ENCODE measurements around the gene CREG2.
A peak's percentile ranks its signal among the peaks of the same experiment; 100 is the strongest.
"Not testable (repeated sequence)": the region's sequence is repeated elsewhere in the genome, so short reads cannot be mapped to it uniquely, and the experiment has no call there.

Gene CREG2

DNA sequence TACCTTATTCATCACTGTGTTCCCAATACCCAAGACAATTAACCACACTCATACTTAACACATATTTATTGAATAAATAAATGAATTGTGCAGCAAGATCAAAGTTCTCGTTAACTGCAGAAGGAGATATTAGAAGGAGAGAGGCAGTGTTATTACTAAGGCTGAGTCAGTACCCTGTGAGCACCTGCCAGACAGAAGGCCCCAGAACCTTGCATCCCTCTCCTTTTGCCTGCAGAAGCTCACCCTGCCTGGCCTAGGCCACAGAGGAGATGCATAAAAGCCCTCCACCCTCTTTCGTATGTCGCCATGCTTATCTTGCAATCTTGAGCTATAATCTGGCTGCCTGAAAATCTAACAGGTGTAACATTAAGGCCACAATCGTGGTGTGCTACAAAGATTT is 58.3 kb downstream of the CREG2 start:
- no peak overlapping the region for H3K27ac ChIP-seq
- CTCF ChIA-PET, result interaction anchor here (2.1 kb wide), 1 partner anchor 13 kb away, joined by 11 read pairs; no protein-coding TSS in a partner anchor
- DNase-seq (ENCODE audit: low spot score), result no peak
- POLR2A ChIA-PET (ENCODE audit: low non-redundant PET), result interaction anchor here (1.8 kb wide), 1 partner anchor 20 kb away, joined by 11 read pairs; the partner anchor contains the start of gene RNF149
- TF ChIP-seq, protein P1, sequence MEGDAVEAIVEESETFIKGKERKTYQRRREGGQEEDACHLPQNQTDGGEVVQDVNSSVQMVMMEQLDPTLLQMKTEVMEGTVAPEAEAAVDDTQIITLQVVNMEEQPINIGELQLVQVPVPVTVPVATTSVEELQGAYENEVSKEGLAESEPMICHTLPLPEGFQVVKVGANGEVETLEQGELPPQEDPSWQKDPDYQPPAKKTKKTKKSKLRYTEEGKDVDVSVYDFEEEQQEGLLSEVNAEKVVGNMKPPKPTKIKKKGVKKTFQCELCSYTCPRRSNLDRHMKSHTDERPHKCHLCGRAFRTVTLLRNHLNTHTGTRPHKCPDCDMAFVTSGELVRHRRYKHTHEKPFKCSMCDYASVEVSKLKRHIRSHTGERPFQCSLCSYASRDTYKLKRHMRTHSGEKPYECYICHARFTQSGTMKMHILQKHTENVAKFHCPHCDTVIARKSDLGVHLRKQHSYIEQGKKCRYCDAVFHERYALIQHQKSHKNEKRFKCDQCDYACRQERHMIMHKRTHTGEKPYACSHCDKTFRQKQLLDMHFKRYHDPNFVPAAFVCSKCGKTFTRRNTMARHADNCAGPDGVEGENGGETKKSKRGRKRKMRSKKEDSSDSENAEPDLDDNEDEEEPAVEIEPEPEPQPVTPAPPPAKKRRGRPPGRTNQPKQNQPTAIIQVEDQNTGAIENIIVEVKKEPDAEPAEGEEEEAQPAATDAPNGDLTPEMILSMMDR (conservative IDR thresholded peaks at IDR 0.05; ENCODE audit: low read depth), result no peak

DNA sequence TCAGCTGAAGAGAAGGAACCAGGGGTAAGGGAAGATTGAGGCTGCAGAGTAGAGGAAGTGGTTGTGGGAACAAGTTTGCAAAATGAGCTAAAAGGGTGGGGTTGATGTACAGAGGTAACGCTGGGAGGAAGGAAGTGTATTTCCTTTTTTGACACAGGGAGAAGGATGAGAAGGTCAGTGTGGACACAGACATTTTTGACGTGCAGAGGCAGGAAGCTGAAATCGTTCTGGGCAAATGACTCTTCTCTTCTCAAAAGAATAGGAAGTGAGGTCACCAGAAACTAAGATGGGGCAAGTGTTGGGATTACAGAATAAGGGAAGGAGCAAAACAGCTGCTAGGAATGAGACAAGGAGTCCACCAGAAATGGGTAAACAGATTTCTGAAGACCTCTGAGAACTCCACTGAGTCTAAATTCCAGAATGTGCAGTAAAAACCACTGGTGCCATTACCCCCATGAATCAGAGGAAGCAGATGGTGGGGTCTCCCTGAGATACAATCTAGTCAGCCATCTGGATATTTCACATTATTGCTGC is 58.8 kb downstream of the CREG2 start:
- TF ChIP-seq, protein P1 (conservative IDR thresholded peaks at IDR 0.05; ENCODE audit: low read depth), result no peak
- POLR2A ChIA-PET (ENCODE audit: low non-redundant PET), result interaction anchor here (1.8 kb wide), 1 partner anchor 20 kb away, joined by 11 read pairs; the partner anchor contains the start of gene RNF149
- no peak overlapping the region for H3K27ac ChIP-seq
- peak; percentile 52 for DNase-seq (ENCODE audit: low spot score)
- CTCF ChIA-PET, result interaction anchor here (2.1 kb wide), 1 partner anchor 14 kb away, joined by 11 read pairs; no protein-coding TSS in a partner anchor

DNA sequence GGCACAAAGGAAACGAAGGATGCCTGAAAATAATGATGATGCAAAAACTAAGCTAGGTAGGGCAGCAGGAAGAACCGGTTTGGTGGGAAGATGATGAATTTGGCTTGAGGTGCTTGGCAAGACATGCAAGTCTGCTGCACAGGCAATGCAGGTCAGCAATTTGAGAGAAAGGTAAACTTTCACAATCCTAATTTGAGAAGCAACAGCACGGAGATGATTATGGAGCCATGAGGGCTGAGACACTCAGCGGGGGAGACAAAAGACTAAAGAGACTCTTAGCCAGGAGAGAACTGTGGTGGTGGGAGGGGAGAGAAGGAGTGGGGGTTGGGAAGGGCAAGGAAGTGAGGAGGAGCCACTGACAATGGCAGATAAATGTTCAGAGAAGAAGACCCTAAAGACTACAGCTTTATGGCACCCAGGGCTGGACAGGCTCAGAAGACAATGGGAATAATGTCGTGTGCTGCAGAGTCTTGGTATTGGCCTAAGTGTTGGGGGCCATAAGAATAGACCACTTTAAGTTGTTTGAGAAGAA is 59.4 kb downstream of the CREG2 start:
- ChIA-PET POLR2A (ENCODE audit: low non-redundant PET) (interaction anchor here (1.8 kb wide), 1 partner anchor 19 kb away, joined by 11 read pairs; the partner anchor contains the start of gene RNF149), CTCF (interaction anchor here (0.6 to 2.1 kb wide), 2 partner anchors 14 to 19 kb away, joined by 3 to 11 read pairs; no protein-coding TSS in a partner anchor)
- H3K27ac ChIP-seq, result no peak overlapping the region; the same call in 1 of the 2 replicates
- peak; percentile 71 for DNase-seq (ENCODE audit: low spot score)
- TF ChIP-seq, protein P1 (conservative IDR thresholded peaks at IDR 0.05; ENCODE audit: low read depth), result no peak

DNA sequence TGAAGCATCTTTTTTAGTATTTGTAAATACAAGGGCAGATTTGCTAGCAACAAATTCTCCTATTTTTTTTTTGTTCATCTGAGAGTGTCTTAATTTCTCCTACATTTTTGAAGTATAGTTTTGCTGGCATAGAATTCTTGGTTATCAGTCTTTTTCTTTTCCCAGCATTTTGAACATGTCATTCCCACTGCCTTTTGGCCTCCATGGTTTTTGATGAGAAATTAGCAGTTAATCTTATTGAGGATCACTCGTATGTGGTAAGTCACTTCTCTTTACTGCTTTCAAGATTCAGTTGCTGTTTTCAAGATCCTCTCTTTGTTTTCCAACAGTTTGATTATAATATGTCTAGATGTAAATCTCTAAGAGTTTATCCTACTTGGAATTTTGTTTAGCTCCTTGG is 61.9 kb downstream of the CREG2 start:
- H3K27ac ChIP-seq, result no peak overlapping the region
- DNase-seq (ENCODE audit: low spot score), result no peak
- ChIA-PET CTCF (interaction anchor here (0.6 kb wide), 1 partner anchor 1821 kb away, joined by 3 read pairs; no protein-coding TSS in a partner anchor), POLR2A (ENCODE audit: low non-redundant PET) (no interaction called here)
- TF ChIP-seq, protein P1 (conservative IDR thresholded peaks at IDR 0.05; ENCODE audit: low read depth), result no peak

DNA sequence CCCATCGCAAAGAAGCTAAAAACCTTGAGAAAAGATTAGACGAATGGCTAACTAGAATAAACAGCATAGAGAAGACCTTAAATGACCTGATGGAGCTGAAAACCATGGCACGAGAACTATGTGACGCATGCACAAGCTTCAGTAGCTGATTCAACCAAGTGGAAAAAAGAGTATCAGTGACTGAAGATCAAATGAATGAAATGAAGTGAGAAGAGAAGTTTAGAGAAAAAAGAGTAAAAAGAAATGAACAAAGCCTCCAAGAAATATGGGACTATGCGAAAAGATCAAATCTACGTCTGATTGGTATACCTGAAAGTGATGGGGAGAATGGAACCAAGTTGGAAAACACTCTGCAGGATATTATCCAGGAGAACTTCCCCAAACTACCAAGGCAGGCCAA is 70.7 kb downstream of the CREG2 start:
- H3K27ac ChIP-seq; DNase-seq (ENCODE audit: low spot score); POLR2A ChIA-PET (ENCODE audit: low non-redundant PET); CTCF ChIA-PET: not testable (repeated sequence)

DNA sequence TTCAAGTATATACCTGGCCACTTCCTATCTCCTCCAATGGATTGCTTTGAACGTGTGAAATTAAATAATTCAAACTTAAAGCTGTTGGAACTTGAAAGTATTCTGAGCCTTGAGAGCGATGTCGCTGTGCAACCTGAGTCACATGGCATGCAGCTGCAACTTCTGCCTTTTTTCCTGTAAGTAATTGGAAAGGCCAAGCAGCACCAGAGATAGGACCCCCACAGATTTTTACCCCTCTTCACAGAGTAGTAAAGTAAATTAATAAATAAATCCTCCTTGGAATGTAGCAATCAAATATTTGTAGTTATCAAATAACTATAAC is 75.6 kb downstream of the CREG2 start:
- TF ChIP-seq, protein P1 (conservative IDR thresholded peaks at IDR 0.05; ENCODE audit: low read depth), result no peak
- ChIA-PET CTCF (no interaction called here), POLR2A (ENCODE audit: low non-redundant PET) (no interaction called here)
- H3K27ac ChIP-seq, result no peak overlapping the region
- no peak for DNase-seq (ENCODE audit: low spot score)
